ENCODE measurements around the gene ANKRD23. TPM values are rescaled to one million over a fixed set of nuclear protein-coding genes. Genes with fewer than 3 reads are reported as not detected.

The ANKRD23 gene
- total RNA-seq, 2 experiments from 2014 or later = 6.5 to 6.7 TPM

GRCh38 chr2:96789245-96789617 lies 54.6 kb downstream of the ANKRD23 start:
- Histone ChIP-seq H3K4me1 (ENCODE audit: insufficient read depth, low read length, poor library complexity, severe bottlenecking) (no peaks in the 10 kb centered on the region), H2AFZ (ENCODE audit: low read length) (no peak overlapping the region), H3K9me2 (ENCODE audit: insufficient read depth, low read length) (no peaks in the 10 kb centered on the region), H4K20me1 (ENCODE audit: insufficient read depth, low read length) (no peaks in the 10 kb centered on the region), H3K4me2 (ENCODE audit: low read length) (no peak overlapping the region), H3K79me2 (ENCODE audit: insufficient read depth, low read depth, low read length) (no peaks in the 10 kb centered on the region), H3K36me3 (ENCODE audit: insufficient read depth, low read length) (no peaks in the 10 kb centered on the region), H3K9me3 (ENCODE audit: low read length) (no peaks in the 10 kb centered on the region), H3K4me3 (ENCODE audit: low read depth, low read length, poor library complexity, severe bottlenecking) (no peak overlapping the region), H3K27ac (ENCODE audit: low read depth, low read length, poor library complexity, severe bottlenecking) (no peak overlapping the region)
- intact Hi-C loops (cut with micrococcal nuclease; ENCODE audit: unreplicated experiment) = no loop called here
- no peak for TF ChIP-seq EZH2phosphoT487 (IDR thresholded peaks at IDR 0.05; ENCODE audit: borderline replicate concordance, low read depth, low read length)
- no peak for TF ChIP-seq CTCF (conservative IDR thresholded peaks at IDR 0.05; ENCODE audit: low read length)
- CTCF ChIA-PET (ENCODE audit: unreplicated experiment) = no interaction called here
- POLR2A ChIA-PET = no interaction called here
- no TSS peak for BruUV-seq (replicated peaks)
- no peak for DNase-seq (ENCODE audit: low spot score)

- Histone ChIP-seq H3K4me1 (ENCODE audit: insufficient read depth, low read length, poor library complexity, severe bottlenecking) (no peaks in the 10 kb centered on the region), H3K4me3 (ENCODE audit: low read depth, low read length, poor library complexity, severe bottlenecking) (no peak overlapping the region), H3K27ac (ENCODE audit: low read depth, low read length, poor library complexity, severe bottlenecking) (no peak overlapping the region), H2AFZ (ENCODE audit: low read length) (no peak overlapping the region), H3K79me2 (ENCODE audit: insufficient read depth, low read depth, low read length) (no peaks in the 10 kb centered on the region), H3K9me3 (ENCODE audit: low read length) (no peaks in the 10 kb centered on the region), H3K9me2 (ENCODE audit: insufficient read depth, low read length) (no peaks in the 10 kb centered on the region), H4K20me1 (ENCODE audit: insufficient read depth, low read length) (no peaks in the 10 kb centered on the region), H3K36me3 (ENCODE audit: insufficient read depth, low read length) (no peaks in the 10 kb centered on the region), H3K4me2 (ENCODE audit: low read length) (no peak overlapping the region)
- TF ChIP-seq CTCF (conservative IDR thresholded peaks at IDR 0.05; ENCODE audit: low read length) = no peak
- no peak for TF ChIP-seq EZH2phosphoT487 (IDR thresholded peaks at IDR 0.05; ENCODE audit: borderline replicate concordance, low read depth, low read length)
- no peak for DNase-seq (ENCODE audit: low spot score)
- no TSS peak for BruUV-seq (replicated peaks)
- intact Hi-C loops (cut with micrococcal nuclease; ENCODE audit: unreplicated experiment) = no loop called here
- CTCF ChIA-PET (ENCODE audit: unreplicated experiment) = interaction anchor here (0.5 kb wide), 1 partner anchor 576 kb away, joined by 3 read pairs; no protein-coding TSS in a partner anchor
- POLR2A ChIA-PET = no interaction called here
Measured at GRCh38 chr2:96788442-96789244, 55.2 kb downstream of the ANKRD23 start.

Small RNAs within 50 kb of the gene (microRNA-seq; reads per million reads assigned to microRNA genes)
- not detected for gene MIR3127 (ENCODE audit: borderline replicate concordance)

Small RNAs within 50 kb of the gene (small RNA-seq; reads per million reads assigned to genes)
- gene MIR3127 = not detected

Other genes starting within 250 kb of the ANKRD23 start
- 40.4 and 46.4 TPM in 2 replicates for gene KANSL3, start 205.7 kb downstream of the ANKRD23 start, total RNA-seq (2014; rRNA removed; shearing (Covaris generic))
- gene KANSL3, start 205.7 kb downstream of the ANKRD23 start, total RNA-seq (2022) = 51.6 and 63.3 TPM in 2 replicates
- gene FER1L5, start 201.3 kb downstream of the ANKRD23 start, total RNA-seq (2014; rRNA removed; shearing (Covaris generic)) = not detected in 2 replicates
- gene FER1L5, start 201.3 kb downstream of the ANKRD23 start, total RNA-seq (2022) = not detected in 2 replicates
- 12.9 and 15.5 TPM in 2 replicates for gene LMAN2L, start 104.0 kb downstream of the ANKRD23 start, total RNA-seq (2014; rRNA removed; shearing (Covaris generic))
- 10.8 and 11.3 TPM in 2 replicates for gene LMAN2L, start 104.0 kb downstream of the ANKRD23 start, total RNA-seq (2022)
- gene CNNM4, start 83.1 kb downstream of the ANKRD23 start, total RNA-seq (2014; rRNA removed; shearing (Covaris generic)) = 5.1 and 5.4 TPM in 2 replicates
- 5.9 and 6.4 TPM in 2 replicates for gene CNNM4, start 83.1 kb downstream of the ANKRD23 start, total RNA-seq (2022)
- 9.1 and 13.5 TPM in 2 replicates for gene CNNM3, start 27.8 kb downstream of the ANKRD23 start, total RNA-seq (2014; rRNA removed; shearing (Covaris generic))
- gene CNNM3, start 27.8 kb downstream of the ANKRD23 start, total RNA-seq (2022) = 18.2 and 18.6 TPM in 2 replicates
- gene ANKRD39, start 14.0 kb upstream of the ANKRD23 start, total RNA-seq (2014; rRNA removed; shearing (Covaris generic)) = 16.0 and 24.1 TPM in 2 replicates
- 20.7 and 22.2 TPM in 2 replicates for gene ANKRD39, start 14.0 kb upstream of the ANKRD23 start, total RNA-seq (2022)
- gene SEMA4C, start 26.1 kb upstream of the ANKRD23 start, total RNA-seq (2014; rRNA removed; shearing (Covaris generic)) = 0.06 TPM in 1 of 2 replicates, not detected in the other
- 0.19 TPM in 1 of 2 replicates, not detected in the other for gene SEMA4C, start 26.1 kb upstream of the ANKRD23 start, total RNA-seq (2022)
- gene FAM178B, start 142.6 kb upstream of the ANKRD23 start, total RNA-seq (2014; rRNA removed; shearing (Covaris generic)) = not detected in 2 replicates
- gene FAM178B, start 142.6 kb upstream of the ANKRD23 start, total RNA-seq (2022) = not detected in 2 replicates

Measured in OCI-LY7 (cell line).